Activated effector memory CD4-positive, alpha-beta T cell treated with Interleukin-2 at 50 U/mL for 16 hours (primary cell): ENCODE measurements around the gene ARID2.

Source experiments
- DNase-seq: peaks from one replicate; pipeline ENCODE4 v3.0.0-alpha.2; 2020

ARID2 gene

DNA sequence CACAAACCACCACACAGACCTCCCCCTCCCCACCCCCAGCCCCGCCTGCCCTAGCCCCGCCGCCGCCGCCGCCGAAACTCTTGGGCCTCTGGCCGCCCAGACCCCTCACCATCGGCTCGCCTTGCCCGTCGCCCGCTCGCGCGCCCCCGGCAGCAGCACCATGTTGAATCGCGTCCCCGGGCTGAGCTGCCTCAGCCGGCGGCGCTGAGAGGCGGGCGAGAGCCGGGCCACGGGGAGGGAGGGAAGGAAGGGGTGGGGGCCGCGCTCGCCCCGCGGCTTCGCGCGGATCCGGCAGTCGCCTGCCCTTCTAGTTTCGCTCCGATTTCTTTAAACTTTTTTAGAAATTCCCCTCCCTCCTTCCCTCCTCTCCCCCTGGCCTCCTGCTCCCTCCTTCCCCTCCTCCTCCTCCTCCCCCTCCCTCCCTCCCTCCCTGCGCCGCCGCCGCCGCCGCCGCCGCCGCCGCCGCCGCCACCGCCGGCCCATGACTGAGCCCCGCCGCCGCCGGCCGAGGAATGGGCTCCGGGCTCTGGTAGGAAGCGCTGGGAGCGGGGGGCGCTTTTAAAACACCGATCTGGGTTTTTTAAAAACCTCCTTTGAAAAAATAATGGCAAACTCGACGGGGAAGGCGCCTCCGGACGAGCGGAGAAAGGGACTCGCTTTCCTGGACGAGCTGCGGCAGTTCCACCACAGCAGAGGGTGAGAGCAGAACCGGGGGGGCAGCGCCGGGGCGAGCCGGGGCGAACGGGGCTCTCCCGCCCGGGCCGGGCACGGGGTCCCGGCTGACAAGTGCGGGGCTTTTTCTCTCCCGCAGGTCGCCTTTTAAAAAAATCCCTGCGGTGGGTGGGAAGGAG lies at the start of gene ARID2:
Gene ARID2, plus strand, starts transcription at position 474 of the 851 bp plus-strand sequence. Its CDS starts 131 bp downstream, at position 605.
- peak; percentile 57 for DNase-seq

GRCh38 chr12:45680362-45680761 lies 49.1 kb upstream of the ARID2 start:
- no peak for DNase-seq

- no peak for DNase-seq
Observed at GRCh38 chr12:45681465-45681864, 48.0 kb upstream of the ARID2 start.

GRCh38 chr12:45685680-45686079 lies 43.8 kb upstream of the ARID2 start:
- no peak for DNase-seq

GRCh38 chr12:45687081-45688015 lies 42.2 kb upstream of the ARID2 start:
- no peak for DNase-seq

- no peak for DNase-seq
Observed at GRCh38 chr12:45688183-45688582, 41.3 kb upstream of the ARID2 start.

GRCh38 chr12:45695035-45695434 lies 34.5 kb upstream of the ARID2 start:
- DNase-seq = no peak

- DNase-seq = no peak
Observed at GRCh38 chr12:45695606-45696005, 33.9 kb upstream of the ARID2 start.

- DNase-seq = no peak
Observed at GRCh38 chr12:45696049-45696448, 33.5 kb upstream of the ARID2 start.

DNA sequence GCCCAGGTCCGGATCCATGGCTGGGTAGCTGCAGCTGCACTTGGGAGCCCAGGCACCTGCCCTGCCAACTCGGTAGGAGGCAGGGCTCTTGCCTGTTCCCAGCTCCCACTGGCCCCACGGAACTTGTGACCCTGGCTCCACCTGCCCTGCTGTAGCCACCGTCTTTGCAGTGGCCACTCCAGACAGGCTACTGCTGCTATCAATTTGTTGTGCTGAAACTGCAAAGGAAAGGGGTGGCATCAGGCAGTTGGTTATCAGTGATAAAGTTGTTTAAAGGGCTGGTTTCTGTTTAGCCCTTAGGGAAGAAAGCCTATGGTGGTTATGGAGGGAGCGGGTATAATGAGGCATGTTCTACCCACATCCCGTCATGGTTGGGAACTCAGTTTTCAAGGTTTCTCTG lies 32.1 kb upstream of the ARID2 start:
- DNase-seq = no peak

- DNase-seq = no peak
Observed at GRCh38 chr12:45701296-45701695, 28.2 kb upstream of the ARID2 start.

DNA sequence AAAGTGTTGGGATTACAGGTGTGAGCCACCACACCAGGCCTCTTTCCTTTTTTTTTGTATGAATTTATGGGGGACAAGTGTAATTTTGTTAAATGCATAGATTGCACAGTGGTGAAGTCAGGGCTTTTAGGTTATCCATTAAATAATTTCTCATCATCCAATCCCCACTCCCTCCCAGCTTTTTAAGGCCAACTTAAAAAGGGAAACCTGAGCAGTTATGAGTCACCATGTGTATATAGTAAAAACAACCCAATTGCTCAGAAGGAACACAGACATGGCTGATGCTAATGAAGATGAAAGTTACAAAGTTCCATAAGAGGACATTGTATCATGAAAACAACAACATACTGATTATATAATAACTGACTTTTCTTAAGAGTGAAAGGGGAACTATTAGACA lies 25.6 kb upstream of the ARID2 start:
- no peak for DNase-seq

DNA sequence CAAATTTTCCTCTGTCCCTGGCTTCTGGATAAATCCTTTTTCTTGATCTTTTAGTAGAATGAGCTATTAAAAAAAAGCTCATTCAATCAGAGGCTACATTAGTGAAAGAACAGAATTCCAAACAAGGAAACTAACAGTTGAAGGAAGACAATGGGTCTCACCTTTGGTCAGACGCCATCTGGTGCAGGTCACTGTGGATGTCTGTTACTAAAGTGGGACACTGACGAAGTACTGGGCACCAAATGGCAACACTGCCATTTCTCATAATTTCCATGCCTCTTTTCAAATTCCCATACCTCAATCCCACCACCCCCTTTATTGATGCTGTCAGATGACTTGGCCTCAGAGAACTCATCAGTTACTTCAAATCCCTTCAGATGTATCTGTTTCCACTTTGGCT lies 24.5 kb upstream of the ARID2 start:
- DNase-seq = no peak

- DNase-seq = no peak
Observed at GRCh38 chr12:45705404-45705803, 24.1 kb upstream of the ARID2 start.

GRCh38 chr12:45707241-45707857 lies 22.2 kb upstream of the ARID2 start:
- no peak for DNase-seq

DNA sequence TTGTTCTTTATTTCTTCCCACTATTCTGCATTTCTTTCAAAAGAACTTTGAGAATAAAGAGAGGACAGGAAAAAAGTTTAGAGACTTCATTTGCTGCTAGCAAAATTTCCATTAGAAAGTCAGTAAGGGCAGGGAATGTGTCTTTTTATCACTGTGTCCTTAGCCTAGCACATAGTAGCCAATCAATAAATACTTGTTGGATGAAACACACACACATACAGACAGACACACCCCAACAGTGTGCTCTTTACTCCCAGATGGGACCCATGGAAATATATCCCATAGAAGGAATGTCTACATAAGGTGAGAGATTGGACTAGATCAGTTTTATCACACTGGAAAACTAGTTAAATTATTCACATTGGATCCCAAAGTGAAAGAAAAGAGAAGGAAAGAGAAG lies 21.1 kb upstream of the ARID2 start:
- no peak for DNase-seq

DNA sequence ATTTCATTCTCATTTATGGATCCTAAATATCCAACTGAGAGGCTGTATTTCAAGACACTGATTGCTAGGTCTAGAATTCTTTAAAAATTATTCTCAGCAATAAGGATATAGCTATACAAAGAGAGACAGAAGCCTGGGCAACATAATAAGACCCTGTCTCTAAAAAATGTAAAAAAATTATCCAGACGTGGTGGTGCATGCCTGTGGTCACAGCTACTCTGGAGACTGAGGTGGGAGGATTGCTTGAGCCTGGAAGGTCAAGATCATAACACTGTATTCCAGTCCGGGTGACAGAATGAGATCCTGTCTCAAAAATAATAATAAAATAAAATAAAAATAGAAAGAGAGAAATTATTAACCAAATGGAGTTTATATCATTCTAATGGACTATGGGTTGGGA lies 20.6 kb upstream of the ARID2 start:
- no peak for DNase-seq

GRCh38 chr12:45712319-45712718 lies 17.2 kb upstream of the ARID2 start:
- no peak for DNase-seq

GRCh38 chr12:45713078-45713477 lies 16.4 kb upstream of the ARID2 start:
- DNase-seq = no peak

DNA sequence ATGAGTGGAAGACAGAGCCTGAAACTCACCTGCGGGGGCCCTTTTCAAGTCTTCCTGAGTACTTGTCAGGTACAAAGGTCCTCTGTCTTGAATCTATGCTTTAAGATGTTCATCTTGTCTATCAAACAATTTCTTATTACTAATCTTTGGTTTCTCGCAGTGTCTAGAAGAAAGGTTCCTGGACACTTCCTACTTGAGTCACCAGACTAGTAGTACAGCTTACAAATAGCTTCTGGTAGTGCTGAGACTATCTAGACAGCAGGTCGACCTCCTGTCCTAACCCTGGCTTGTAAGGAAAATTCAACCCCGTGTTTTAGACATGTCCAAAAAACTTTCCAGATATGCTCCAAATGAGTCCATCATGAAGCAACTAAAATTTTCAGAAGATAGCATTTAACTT lies 11.2 kb upstream of the ARID2 start:
- DNase-seq = no peak

- no peak for DNase-seq
Observed at GRCh38 chr12:45720069-45720468, 9.4 kb upstream of the ARID2 start.

- DNase-seq = no peak
Observed at GRCh38 chr12:45721369-45721768, 8.1 kb upstream of the ARID2 start.

- DNase-seq = no peak
Observed at GRCh38 chr12:45721954-45722353, 7.6 kb upstream of the ARID2 start.
